SK-N-SH (cell line): Measurements from ENCODE around the gene CDC45. TPM values are rescaled to one million over a fixed set of nuclear protein-coding genes. Genes with fewer than 3 reads are reported as not detected.

Source experiments
- CTCF ChIA-PET: fragments of 300-600, 350-600 bp; formaldehyde crosslinking; extraction: SDS; loops from one replicate; lab custom pipeline; 2021; lab: Yijun Ruan, JAX
- POLR2A ChIA-PET: fragments of 350-600 bp; sonication (Branson Sonifier 250); formaldehyde crosslinking; extraction: SDS; loops from one replicate; lab custom pipeline; 2020; ENCODE audit warnings: antibody characterized with exemption, inconsistent platforms; lab: Yijun Ruan, JAX
- DNase-seq: peaks from one replicate; pipeline ENCODE4 v3.0.0; 2012
- H2AFZ ChIP-seq: fragments of 200-600 bp; sonication (generic); 2 replicates; pipeline ENCODE4 v1.8.1; 2016; ENCODE audit warnings: antibody characterized with exemption, mild to moderate bottlenecking, low read depth
- H3F3A ChIP-seq: fragments of 200-600 bp; sonication (generic); replicated peaks from 2 replicates; pipeline ENCODE3; 2016; ENCODE audit warnings: antibody characterized with exemption, mild to moderate bottlenecking; ENCODE audit not compliant: insufficient read depth
- H3K27ac ChIP-seq, 2 experiments: fragments of 200-500 bp in 1 of 2; fragments of 200-600 bp in 1 of 2; sonication (Bioruptor generic) in 1 of 2; sonication (generic), shearing (Covaris generic) in 1 of 2; 2 replicates each; pipeline versions ENCODE4 v1.5.1 to v1.6.1; 2014 to 2016; ENCODE audit warnings: low read depth in 2 of 2, inconsistent platforms in 1 of 2, low read length in 1 of 2, mild to moderate bottlenecking in 1 of 2, mixed read lengths in 1 of 2
- H3K27me3 ChIP-seq: fragments of 200-600 bp; sonication (generic), shearing (Covaris generic); 2 replicates; pipeline ENCODE4 v1.6.1; 2016; ENCODE audit warnings: mixed run types; ENCODE audit not compliant: insufficient read depth
- H3K36me3 ChIP-seq, 2 experiments: fragments of 200-500 bp in 1 of 2; fragments of 200-600 bp in 1 of 2; sonication (Bioruptor generic) in 1 of 2; sonication (generic) in 1 of 2; replicated peaks in 1 of 2; 2 replicates each; pipeline versions ENCODE3 to v1.5.1; 2014 to 2016; ENCODE audit warnings: low read length in 1 of 2, mild to moderate bottlenecking in 1 of 2; ENCODE audit not compliant: insufficient read depth in 2 of 2, control insufficient read depth in 1 of 2
- H3K4me1 ChIP-seq, 2 experiments: fragments of 200-500 bp in 1 of 2; fragments of 200-600 bp in 1 of 2; sonication (Bioruptor generic) in 1 of 2; sonication (generic), shearing (Covaris generic) in 1 of 2; 2 replicates each; pipeline versions ENCODE4 v1.5.1 to v1.6.1; 2014 to 2016; ENCODE audit warnings: low read depth in 1 of 2, low read length in 1 of 2, mixed run types in 1 of 2; ENCODE audit not compliant: insufficient read depth in 2 of 2, control insufficient read depth in 1 of 2
- H3K4me2 ChIP-seq: fragments of 200-600 bp; sonication (generic), shearing (Covaris generic); 2 replicates; pipeline ENCODE4 v1.6.1; 2017; ENCODE audit warnings: mixed run types
- H3K4me3 ChIP-seq, 2 experiments: fragments of 200-500 bp in 1 of 2; fragments of 200-600 bp in 1 of 2; sonication (Bioruptor generic) in 1 of 2; sonication (generic), shearing (Covaris generic) in 1 of 2; 2 replicates each; pipeline versions ENCODE4 v1.5.1 to v1.8.1; 2014 to 2016; ENCODE audit warnings: low read depth in 2 of 2, inconsistent platforms in 1 of 2, low read length in 1 of 2, mild to moderate bottlenecking in 1 of 2, mixed read lengths in 1 of 2, moderate library complexity in 1 of 2
- H3K79me2 ChIP-seq: fragments of 200-600 bp; sonication (generic); 2 replicates; pipeline ENCODE4 v1.8.1; 2017; ENCODE audit warnings: mild to moderate bottlenecking; ENCODE audit not compliant: insufficient read depth
- H3K9ac ChIP-seq: fragments of 200-600 bp; sonication (generic); 2 replicates; pipeline ENCODE4 v1.6.1; 2017; ENCODE audit warnings: mixed run types
- H3K9me2 ChIP-seq: fragments of 200-600 bp; sonication (generic); 2 replicates; pipeline ENCODE4 v1.6.1; 2017; ENCODE audit warnings: mixed run types
- H3K9me3 ChIP-seq: fragments of 200-600 bp; sonication (generic); 2 replicates; pipeline ENCODE4 v1.6.1; 2017; ENCODE audit warnings: mixed run types, mild to moderate bottlenecking, moderate library complexity
- H4K20me1 ChIP-seq: fragments of 200-600 bp; sonication (generic); 2 replicates; pipeline ENCODE4 v1.6.1; 2017; ENCODE audit warnings: mild to moderate bottlenecking, mixed run types; ENCODE audit not compliant: insufficient read depth
- CHD2 ChIP-seq: fragments of 150-350 bp; IDR thresholded peaks from 2 replicates; pipeline ENCODE4 v1.6.1; 2018; ENCODE audit warnings: low read length; ENCODE audit not compliant: partially characterized antibody
- ELF1 ChIP-seq: IDR thresholded peaks from 2 replicates; pipeline ENCODE4 v1.4.0; 2012
- EP300 ChIP-seq, 2 experiments: IDR thresholded peaks; 2 replicates each; pipeline versions ENCODE4 v1.4.0 to v1.6.1; 2012; ENCODE audit warnings: borderline replicate concordance in 1 of 2, low read depth in 1 of 2, low read length in 1 of 2
- FOXJ3 ChIP-seq: sonication (generic); formaldehyde crosslinking; IDR thresholded peaks from 2 replicates; pipeline ENCODE4 v1.5.1; 2020; ENCODE audit warnings: mild to moderate bottlenecking, missing genetic modification reagents
- GABPA ChIP-seq: IDR thresholded peaks from 2 replicates; pipeline ENCODE4 v1.4.0; 2012; ENCODE audit warnings: low read depth, mild to moderate bottlenecking
- GATA2 ChIP-seq: sonication (generic); formaldehyde crosslinking; IDR thresholded peaks from 2 replicates; pipeline ENCODE4 v1.5.0; 2020; ENCODE audit warnings: mild to moderate bottlenecking, missing genetic modification reagents
- MEF2A ChIP-seq: IDR thresholded peaks from 2 replicates; pipeline ENCODE4 v1.4.0; 2012; ENCODE audit warnings: low read depth, borderline replicate concordance
- MXI1 ChIP-seq: IDR thresholded peaks from 2 replicates; pipeline ENCODE4 v1.6.1; 2012; ENCODE audit warnings: mild to moderate bottlenecking, low read depth, low read length, improper control_type of control experiment
- NFIC ChIP-seq: IDR thresholded peaks from 2 replicates; pipeline ENCODE4 v1.4.0; 2012; ENCODE audit warnings: borderline replicate concordance
- NRF1 ChIP-seq: IDR thresholded peaks from 2 replicates; pipeline ENCODE4 v1.6.1; 2012; ENCODE audit warnings: low read depth, mild to moderate bottlenecking, low read length
- PBX3 ChIP-seq: IDR thresholded peaks from 2 replicates; pipeline ENCODE4; 2012
- POLR2AphosphoS5 ChIP-seq: IDR thresholded peaks from 2 replicates; pipeline ENCODE4 v1.6.1; 2012; ENCODE audit warnings: low read depth, low read length
- RAD21 ChIP-seq: IDR thresholded peaks from 2 replicates; pipeline ENCODE4 v1.6.1; 2012; ENCODE audit warnings: mild to moderate bottlenecking, low read length
- RCOR1 ChIP-seq: fragments of 150-350 bp; IDR thresholded peaks from 2 replicates; pipeline ENCODE4 v1.6.1; 2017; ENCODE audit warnings: antibody characterized with exemption, low read length
- RFX5 ChIP-seq: IDR thresholded peaks from 2 replicates; pipeline ENCODE4 v1.6.1; 2012; ENCODE audit warnings: mild to moderate bottlenecking, improper control_type of control experiment, low read length
- RXRA ChIP-seq: IDR thresholded peaks from 2 replicates; pipeline ENCODE4 v1.4.0; 2012; ENCODE audit warnings: low read depth, mild to moderate bottlenecking, borderline replicate concordance
- SIN3A ChIP-seq: IDR thresholded peaks from 2 replicates; pipeline ENCODE4 v1.6.1; 2012; ENCODE audit warnings: low read depth, mild to moderate bottlenecking, low read length, moderate library complexity, borderline replicate concordance
- TAF1 ChIP-seq: IDR thresholded peaks from 2 replicates; pipeline ENCODE4 v1.6.1; 2012; ENCODE audit warnings: low read depth, mild to moderate bottlenecking, low read length, moderate library complexity, borderline replicate concordance
- TCF12 ChIP-seq: IDR thresholded peaks from 2 replicates; pipeline ENCODE4 v1.4.0; 2012
- TEAD4 ChIP-seq: IDR thresholded peaks from 2 replicates; pipeline ENCODE4 v1.4.0; 2012; ENCODE audit warnings: mild to moderate bottlenecking, borderline replicate concordance; ENCODE audit not compliant: insufficient read depth
- USF1 ChIP-seq: IDR thresholded peaks from 2 replicates; pipeline ENCODE4 v1.4.0; 2012; ENCODE audit warnings: low read depth, borderline replicate concordance
- YY1 ChIP-seq: IDR thresholded peaks from 2 replicates; pipeline ENCODE4 v1.4.0; 2012; ENCODE audit warnings: low read depth, mild to moderate bottlenecking
- WGBS: methylation state at CpG from one replicate; pipeline ENCODE4 v1.1.6; 2017; ENCODE audit warnings: low lambda C conversion rate; 5-methylcytosine and 5-hydroxymethylcytosine counted together
- polyA plus RNA-seq, 3 experiments: library from polyadenylated mRNA; depleted of rRNA; stranded (reverse); fragments of >200 nt; gene quantifications; 2 replicates each; pipeline ENCODE4 v1.2.3, GENCODE V29; 2012
- TF ChIP-seq, protein P1 (sequence below): IDR thresholded peaks from 2 replicates; pipeline ENCODE4 v1.4.0; 2012; ENCODE audit warnings: low read depth
- TF ChIP-seq, protein P2 (sequence below): IDR thresholded peaks from 2 replicates; pipeline ENCODE4 v1.6.1; 2012; ENCODE audit warnings: mild to moderate bottlenecking, low read depth, low read length, moderate library complexity

The CDC45 gene
- polyA plus RNA-seq, 1 of the 3 experiments (the other 2 are of a cell fraction), result 23.6 TPM

- peaks cover 58% of the 10 kb centered on the region for H3K79me2 ChIP-seq
- peaks cover 5 to 18% of the 10 kb centered on the region in 2 experiments; a peak in 3 of 4 replicates for H3K4me1 ChIP-seq
- H3K9me3 ChIP-seq, result no peaks in the 10 kb centered on the region
- H3K4me2 ChIP-seq, result peak within 1 kb of the TSS; percentile 99
- H3K36me3 ChIP-seq, result peaks cover 10 to 14% of the 10 kb centered on the region in 2 experiments
- peak within 1 kb of the TSS; percentile 98 for H2AFZ ChIP-seq
- peak within 1 kb of the TSS; percentile 90 to 99 for H3K4me3 ChIP-seq
- WGBS, result under 1% methylated on average over 28 of the region's 74 CpGs
- DNase-seq, result peak; percentile 98
- ChIA-PET CTCF (interaction anchor here (1.0 to 2.5 kb wide), 3 partner anchors 23 to 287 kb away, joined by 4 to 9 read pairs (median 9); partner anchors contain the start of genes ESS2 and SLC25A1), POLR2A (interaction anchor here (0.6 to 2.1 kb wide), 6 partner anchors 10 to 253 kb away, joined by 3 to 7 read pairs (median 3); partner anchors contain the start of genes C22orf39 and SLC25A1)
- H3K9me2 ChIP-seq, result no peaks in the 10 kb centered on the region
- peaks cover 12% of the 10 kb centered on the region; the same call in 1 of the 2 replicates for H4K20me1 ChIP-seq
- H3K27me3 ChIP-seq, result no peaks in the 10 kb centered on the region
- H3K27ac ChIP-seq, result peak within 1 kb of the TSS; percentile 89 to 95
- H3K9ac ChIP-seq, result peak within 1 kb of the TSS; percentile 96
- TF ChIP-seq POLR2AphosphoS5 (peak; percentile 94), TAF1 (peak; percentile 96), RFX5 (no peak), PBX3 (peak; percentile 39), RCOR1 (peak; percentile 53; the same call in 1 of the 2 replicates), USF1 (peak; percentile 68; the same call in 1 of the 2 replicates), GATA2 (peak; percentile 30; the same call in 1 of the 2 replicates), EP300 (IDR thresholded peaks at IDR 0.05; ENCODE audit: borderline replicate concordance in 1 of 2, low read depth in 1 of 2, low read length in 1 of 2) (peak in 1 of 2 experiments; percentile 32; a peak in 2 of 4 replicates), MEF2A (no peak), SIN3A (peak; percentile 91), ELF1 (peak; percentile 80), NFIC (no peak), YY1 (peak; percentile 90), TCF12 (peak; percentile 35; the same call in 1 of the 2 replicates), NRF1 (peak; percentile 78), GABPA (peak; percentile 90), RAD21 (peak; percentile 2; the same call in 1 of the 2 replicates), FOXJ3 (CRISPR knock-in tag) (peak; percentile 76; the same call in 1 of the 2 replicates), TEAD4 (no peak), RXRA (no peak), CHD2 (peak; percentile 83), MXI1 (peak; percentile 98)
- TF ChIP-seq, protein P1, sequence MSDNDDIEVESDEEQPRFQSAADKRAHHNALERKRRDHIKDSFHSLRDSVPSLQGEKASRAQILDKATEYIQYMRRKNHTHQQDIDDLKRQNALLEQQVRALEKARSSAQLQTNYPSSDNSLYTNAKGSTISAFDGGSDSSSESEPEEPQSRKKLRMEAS, result peak; percentile 90
- TF ChIP-seq, protein P2, sequence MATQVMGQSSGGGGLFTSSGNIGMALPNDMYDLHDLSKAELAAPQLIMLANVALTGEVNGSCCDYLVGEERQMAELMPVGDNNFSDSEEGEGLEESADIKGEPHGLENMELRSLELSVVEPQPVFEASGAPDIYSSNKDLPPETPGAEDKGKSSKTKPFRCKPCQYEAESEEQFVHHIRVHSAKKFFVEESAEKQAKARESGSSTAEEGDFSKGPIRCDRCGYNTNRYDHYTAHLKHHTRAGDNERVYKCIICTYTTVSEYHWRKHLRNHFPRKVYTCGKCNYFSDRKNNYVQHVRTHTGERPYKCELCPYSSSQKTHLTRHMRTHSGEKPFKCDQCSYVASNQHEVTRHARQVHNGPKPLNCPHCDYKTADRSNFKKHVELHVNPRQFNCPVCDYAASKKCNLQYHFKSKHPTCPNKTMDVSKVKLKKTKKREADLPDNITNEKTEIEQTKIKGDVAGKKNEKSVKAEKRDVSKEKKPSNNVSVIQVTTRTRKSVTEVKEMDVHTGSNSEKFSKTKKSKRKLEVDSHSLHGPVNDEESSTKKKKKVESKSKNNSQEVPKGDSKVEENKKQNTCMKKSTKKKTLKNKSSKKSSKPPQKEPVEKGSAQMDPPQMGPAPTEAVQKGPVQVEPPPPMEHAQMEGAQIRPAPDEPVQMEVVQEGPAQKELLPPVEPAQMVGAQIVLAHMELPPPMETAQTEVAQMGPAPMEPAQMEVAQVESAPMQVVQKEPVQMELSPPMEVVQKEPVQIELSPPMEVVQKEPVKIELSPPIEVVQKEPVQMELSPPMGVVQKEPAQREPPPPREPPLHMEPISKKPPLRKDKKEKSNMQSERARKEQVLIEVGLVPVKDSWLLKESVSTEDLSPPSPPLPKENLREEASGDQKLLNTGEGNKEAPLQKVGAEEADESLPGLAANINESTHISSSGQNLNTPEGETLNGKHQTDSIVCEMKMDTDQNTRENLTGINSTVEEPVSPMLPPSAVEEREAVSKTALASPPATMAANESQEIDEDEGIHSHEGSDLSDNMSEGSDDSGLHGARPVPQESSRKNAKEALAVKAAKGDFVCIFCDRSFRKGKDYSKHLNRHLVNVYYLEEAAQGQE, result peak; percentile 68
- H3F3A ChIP-seq, result peaks cover 10% of the 10 kb centered on the region
Observed at GRCh38 chr22:19432133-19432851, 47.4 kb upstream of the CDC45 start, which contains the start of gene MRPL40. MRPL40 (plus strand) TSS chr22:19432545; CDS start chr22:19432555, 10 bp downstream.
